Activated gamma-delta T cell (primary cell): Measurements from ENCODE around the gene POLR1G.

Experiments
- DNase-seq: peaks from one replicate; lab custom pipeline; 2025; lab: John Stamatoyannopoulos, UW

Gene POLR1G

GRCh38 chr19:45444318-45445041, 38.0 kb downstream of the POLR1G start:
- DNase-seq, result peak; percentile 74

GRCh38 chr19:45445139-45445538, 38.7 kb downstream of the POLR1G start:
- DNase-seq, result no peak

GRCh38 chr19:45446295-45446694, 39.9 kb downstream of the POLR1G start:
- DNase-seq, result no peak

GRCh38 chr19:45446944-45447343, 40.5 kb downstream of the POLR1G start:
- DNase-seq, result no peak

- DNase-seq, result no peak
These were observed 41.9 kb downstream of the POLR1G start for GRCh38 chr19:45448425-45448756.

- no peak for DNase-seq
These were observed 42.4 kb downstream of the POLR1G start for GRCh38 chr19:45448887-45449299.

- DNase-seq, result no peak
These were observed 43.5 kb downstream of the POLR1G start for GRCh38 chr19:45450012-45450333.

GRCh38 chr19:45451131-45451849, 44.8 kb downstream of the POLR1G start:
- no peak for DNase-seq

GRCh38 chr19:45451850-45452387, 45.5 kb downstream of the POLR1G start:
- DNase-seq, result no peak

GRCh38 chr19:45455707-45456499, 49.5 kb downstream of the POLR1G start:
- DNase-seq, result peak; percentile 84

GRCh38 chr19:45456500-45456815, 50.0 kb downstream of the POLR1G start:
- DNase-seq, result no peak

- no peak for DNase-seq
These were observed 51.3 kb downstream of the POLR1G start for GRCh38 chr19:45457776-45458175.
